Activated CD4-positive, alpha-beta T cell treated with anti-CD3 and anti-CD28 coated beads for 24 hours (primary cell): Measurements from ENCODE around the gene PDE6D.
"Not testable (repeated sequence)": the region's sequence is repeated elsewhere in the genome, so short reads cannot be mapped to it uniquely, and the experiment has no call there.

ENCODE experiments used
- DNase-seq, 2 donors: peaks; one replicate each; pipeline ENCODE4 v3.0.0-alpha.2; 2020; ENCODE audit warnings: low read depth in 2 of 2

Gene PDE6D

DNA sequence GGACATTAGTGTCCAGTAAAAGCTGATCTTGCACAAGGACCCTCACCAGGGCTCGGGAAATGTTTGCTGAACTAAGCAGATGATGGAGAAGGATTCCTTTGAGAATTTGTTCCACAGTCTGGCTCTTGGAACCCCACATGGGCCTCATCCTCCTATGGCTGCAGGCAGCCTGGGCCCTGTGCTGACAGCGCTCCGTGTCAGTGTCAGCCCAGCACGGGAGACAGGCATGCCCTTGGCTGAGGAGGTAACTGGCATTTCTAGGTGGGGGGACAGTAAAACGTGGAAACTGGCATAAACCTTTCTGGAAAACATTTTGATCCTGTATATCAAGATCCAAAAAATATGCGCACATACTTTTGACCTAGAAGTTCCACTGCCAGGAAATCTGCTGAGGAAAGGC is 62.3 kb downstream of the PDE6D start:
- no peak for DNase-seq

DNA sequence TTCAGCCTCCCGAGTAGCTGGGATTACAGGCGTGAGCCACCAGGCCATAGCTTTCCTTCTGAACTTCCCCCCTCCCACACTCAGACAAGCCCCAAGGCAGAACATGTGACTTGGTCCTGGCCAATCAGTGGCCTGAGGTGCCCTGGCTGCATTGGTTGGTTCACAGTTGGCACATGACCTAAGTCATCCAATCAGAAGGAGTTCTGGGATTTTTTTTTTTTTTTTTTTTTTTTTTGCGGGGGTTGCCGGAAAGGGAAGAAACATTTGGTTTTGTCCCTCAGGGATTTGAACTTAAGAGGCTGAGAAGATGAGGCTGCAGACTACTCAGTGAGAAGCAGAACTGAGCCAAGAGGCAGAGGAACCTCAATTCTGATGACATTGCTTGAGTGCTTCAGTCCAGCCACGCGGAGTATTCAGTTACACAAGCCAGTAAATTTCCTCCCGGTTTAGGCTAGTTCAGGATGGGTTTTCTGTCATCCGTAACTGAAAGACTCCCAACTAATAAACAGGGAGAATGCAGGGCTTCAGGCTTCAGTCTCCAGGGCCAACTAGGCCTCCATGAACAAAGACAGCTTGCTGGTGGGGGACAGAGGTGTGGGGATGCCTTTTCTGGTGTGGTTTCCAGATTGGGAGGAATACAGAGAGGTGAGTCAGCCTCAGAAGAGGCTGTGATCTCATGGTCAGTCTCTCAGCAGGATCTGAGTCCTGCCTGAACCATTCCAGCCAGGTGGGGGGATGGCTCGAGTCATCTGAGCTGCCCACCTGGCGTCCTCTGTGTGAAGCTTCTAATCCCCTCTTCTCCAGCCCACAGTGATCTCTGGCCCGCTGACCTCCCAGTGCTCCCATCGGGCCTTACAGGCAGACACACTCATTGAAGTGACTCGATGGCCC is 63.6 kb downstream of the PDE6D start:
- no peak for DNase-seq

DNA sequence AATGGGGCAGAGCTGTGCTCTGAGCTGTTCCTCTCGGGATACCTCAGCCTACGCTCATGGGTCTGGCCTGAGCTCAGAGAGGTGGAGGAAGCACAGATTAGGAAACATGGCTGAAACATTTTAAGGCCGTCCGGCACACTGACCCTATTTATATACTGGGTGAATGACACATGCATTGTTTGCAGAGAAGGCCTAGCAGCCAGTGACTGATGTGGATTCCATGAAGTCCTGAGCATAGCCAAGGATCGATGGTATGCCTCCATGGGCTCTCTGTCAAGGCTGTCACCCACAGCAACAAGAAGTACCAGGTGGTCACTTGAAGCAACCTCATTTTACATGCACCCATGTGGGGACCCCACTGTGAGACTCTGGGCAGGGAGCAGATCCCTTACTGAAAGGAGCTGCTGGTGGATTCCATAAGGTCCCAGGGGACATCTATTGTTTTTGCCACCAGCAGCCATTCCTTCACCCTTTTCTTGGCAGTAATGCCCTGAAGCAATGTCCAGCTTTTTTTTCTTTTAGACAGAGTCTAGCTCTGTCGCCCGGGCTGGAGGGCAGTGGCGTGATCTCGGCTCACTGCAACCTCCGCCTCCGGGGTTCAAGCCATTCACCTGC is 64.3 kb downstream of the PDE6D start:
- DNase-seq, result no peak

DNA sequence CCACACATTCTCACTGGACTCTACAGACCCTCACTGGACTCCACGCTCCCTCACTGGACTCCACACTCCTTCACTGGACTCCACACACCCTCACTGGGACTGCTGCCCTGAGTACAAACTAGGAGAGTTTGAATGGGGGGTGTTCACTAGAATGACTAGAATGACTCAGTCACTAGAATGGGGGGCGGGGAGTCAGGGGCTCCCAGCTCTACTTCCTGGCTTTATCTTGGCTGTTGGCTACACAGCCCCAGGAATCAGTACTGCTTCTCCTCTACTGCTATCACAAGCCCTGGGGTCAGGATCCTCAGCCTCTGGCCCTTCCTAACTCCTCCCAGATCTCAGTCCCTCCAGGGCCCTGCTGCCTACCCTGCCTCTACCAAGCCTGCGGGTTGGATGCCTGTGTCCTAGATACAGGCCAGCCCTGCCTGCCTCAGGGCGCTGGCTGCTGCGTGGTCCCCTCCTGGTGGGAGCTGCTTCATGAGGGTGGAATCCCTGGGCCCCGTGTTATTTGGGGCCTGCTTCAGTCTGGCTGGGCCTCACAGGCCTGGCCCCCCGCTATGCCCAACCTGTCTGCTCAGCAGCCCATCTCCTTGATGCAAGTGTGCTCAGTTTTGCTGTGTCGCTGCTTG is 65.0 kb downstream of the PDE6D start:
- DNase-seq, result no peak

DNA sequence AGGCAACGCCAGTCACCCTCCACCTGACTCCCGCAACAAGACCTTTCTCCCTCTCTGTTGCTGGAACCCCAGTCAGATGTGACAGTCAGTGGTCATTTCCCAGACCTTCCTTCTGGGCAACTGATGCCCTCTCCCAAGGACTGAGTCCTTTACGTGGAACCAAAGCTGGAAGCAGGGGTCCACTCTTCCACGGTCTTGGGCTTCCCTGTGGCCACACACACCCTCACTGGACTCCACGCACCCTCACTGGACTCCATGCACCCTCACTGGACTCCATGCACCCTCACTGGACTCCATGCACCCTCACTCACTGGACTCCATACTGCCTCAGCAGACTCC is 65.6 kb downstream of the PDE6D start:
- DNase-seq, result no peak

DNA sequence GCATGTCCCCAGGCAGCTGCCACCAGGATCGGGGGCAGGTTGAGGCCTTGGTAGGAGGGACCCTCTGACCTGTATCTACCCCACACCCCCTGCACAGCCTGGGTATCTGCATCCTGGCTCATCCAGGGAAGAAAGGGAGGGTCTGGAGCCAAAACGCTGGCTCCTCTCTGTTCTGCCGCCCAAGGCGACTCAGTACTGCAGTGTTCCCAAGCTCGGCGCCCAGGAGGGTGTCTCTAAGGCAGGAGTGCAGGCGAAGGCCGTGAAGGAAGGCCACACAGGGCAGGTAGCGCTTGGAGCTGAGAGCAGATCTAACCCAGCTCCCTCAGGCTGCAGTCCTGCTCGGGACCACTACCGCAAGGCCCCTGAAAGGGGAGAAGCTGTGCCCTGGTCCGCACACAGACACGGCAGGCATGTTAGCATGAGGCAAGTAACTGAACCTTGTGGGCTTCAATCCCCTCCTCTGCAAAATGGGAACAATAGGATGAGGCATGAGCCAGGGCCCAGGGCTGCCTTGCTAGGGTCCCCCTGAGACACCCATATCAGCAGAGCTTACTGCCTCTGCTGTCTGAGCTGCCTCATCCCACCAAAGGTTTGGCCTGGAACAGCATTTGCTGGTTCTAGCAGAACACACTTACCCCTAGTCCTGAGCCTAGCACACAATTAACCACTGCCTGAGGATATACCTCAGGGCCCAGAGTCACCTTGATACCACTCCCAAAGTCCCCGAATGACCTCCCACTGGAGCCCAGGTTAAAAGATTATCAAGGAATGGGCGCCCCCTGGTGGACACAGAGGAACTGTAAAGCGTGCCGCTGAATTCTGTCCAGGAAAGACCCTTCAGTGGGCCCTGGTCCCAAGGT is 66.2 kb downstream of the PDE6D start:
- DNase-seq, result peak; percentile 77 to 86

DNA sequence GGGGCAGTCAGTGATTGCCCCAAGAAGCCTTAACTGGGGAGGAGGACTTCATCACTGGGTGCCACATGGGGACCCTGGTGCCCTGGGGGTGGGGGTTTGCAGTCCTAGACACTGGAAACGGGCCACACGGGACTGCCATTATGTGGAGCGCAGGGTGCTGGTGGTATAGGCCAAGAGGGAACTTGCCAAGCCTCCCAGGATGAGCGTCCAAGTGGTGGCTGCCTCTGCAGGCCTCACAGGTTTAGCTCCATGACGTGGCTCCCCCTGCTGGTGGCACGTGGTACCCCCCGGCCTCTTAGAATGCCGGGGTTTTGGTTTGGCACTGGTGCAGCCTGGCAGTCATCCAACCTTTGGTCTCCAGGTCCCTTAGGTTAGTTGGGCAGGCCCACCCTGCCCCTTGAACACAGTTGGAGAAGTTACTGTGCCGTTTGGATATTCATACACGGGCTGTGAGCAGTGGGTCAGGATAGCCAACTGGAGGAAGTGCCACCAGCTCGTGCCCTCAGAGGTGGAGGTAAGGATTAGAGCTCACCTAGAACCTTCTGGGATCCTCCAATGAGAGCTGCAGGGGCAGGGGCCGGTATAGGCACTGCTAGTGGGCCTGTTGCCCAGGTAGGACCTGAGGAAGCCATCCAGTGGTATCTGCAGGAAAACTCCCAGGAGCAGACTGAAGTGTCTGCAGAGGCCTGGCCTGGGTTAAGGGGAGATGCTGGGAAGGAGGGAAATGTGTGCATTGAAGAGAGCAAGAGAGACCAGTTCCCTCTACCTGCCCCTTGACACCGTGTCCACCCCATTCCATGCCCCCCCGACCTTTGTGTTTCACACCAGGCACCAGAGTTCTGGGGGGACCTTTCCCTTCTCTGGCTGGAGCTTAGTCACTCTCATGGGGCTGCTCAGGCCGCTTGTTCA is 67.1 kb downstream of the PDE6D start:
- DNase-seq, result peak; percentile 89 to 91

DNA sequence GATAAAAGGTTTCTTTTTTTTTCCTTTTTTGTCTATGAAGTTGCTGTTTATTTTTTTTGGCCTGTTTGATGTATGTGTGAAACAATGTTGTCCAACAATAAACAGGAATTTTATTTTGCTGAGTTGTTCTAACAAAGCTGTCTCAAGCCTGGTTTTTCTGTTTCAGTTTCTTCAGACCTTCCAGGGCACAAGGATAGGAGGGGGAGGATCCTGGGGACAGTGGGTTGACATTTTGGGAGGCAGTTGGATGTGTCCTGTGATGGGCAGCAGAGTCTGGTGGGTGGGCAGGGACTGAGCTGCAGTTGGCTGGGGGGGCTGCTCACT is 67.7 kb downstream of the PDE6D start:
- DNase-seq, result not testable (repeated sequence)

DNA sequence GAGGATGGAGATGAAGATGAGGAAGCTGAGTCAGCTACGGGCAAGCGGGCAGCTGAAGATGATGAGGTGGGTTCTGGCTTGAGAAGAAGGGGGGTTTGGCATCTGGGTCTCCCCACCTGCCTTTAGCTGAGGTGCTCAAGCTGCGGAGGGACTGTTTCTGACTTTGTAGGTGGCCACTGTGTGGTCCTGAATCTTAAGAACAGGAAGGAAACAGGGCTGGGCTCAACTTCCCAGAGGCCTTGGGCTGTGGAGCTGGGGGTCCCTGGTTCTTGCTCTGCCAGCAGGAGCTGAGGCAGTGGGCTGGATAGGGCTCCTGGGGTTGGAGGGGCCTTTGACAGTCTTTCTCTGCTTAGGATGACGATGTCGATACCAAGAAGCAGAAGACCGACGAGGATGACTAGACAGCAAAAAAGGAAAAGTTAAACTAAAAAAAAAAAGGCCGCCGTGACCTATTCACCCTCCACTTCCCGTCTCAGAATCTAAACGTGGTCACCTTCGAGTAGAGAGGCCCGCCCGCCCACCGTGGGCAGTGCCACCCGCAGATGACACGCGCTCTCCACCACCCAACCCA is 68.5 kb downstream of the PDE6D start:
- peak in 1 of 2 donors; percentile 28 for DNase-seq

DNA sequence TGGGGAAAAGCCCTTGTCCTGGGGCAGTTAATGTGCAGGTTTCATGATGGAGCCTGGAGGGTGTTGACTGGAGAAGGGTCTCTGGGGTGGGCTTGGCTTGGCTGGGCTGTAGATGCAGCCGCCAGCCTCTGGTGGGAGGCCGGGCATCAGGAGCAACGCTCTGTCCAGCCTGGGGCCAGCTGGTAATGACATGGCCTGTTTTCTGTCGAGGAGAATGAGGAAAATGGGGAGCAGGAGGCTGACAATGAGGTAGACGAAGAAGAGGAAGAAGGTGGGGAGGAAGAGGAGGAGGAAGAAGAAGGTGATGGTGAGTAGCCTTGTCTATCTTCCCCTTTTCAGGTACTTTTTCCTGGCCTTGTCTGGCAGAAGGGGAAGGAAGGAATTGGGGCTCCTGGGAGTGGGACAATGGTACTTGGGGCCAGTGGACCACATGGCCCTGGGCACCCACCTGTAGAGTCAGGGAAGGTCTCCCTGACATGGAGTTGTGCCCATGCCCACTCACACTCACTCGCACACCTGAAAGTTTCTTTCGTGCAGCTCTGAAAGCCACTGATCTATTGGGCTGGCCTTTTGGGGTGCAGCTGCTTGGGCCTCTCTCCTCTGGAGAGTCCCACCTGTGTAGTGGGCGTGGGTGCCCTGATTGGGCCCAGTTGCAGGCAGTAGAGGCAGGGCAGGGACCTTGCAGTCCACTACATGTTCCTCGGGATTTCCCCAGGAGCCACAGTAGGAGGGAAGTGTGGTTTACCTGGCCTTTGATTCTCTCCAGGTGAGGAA is 69.2 kb downstream of the PDE6D start:
- DNase-seq, result no peak

DNA sequence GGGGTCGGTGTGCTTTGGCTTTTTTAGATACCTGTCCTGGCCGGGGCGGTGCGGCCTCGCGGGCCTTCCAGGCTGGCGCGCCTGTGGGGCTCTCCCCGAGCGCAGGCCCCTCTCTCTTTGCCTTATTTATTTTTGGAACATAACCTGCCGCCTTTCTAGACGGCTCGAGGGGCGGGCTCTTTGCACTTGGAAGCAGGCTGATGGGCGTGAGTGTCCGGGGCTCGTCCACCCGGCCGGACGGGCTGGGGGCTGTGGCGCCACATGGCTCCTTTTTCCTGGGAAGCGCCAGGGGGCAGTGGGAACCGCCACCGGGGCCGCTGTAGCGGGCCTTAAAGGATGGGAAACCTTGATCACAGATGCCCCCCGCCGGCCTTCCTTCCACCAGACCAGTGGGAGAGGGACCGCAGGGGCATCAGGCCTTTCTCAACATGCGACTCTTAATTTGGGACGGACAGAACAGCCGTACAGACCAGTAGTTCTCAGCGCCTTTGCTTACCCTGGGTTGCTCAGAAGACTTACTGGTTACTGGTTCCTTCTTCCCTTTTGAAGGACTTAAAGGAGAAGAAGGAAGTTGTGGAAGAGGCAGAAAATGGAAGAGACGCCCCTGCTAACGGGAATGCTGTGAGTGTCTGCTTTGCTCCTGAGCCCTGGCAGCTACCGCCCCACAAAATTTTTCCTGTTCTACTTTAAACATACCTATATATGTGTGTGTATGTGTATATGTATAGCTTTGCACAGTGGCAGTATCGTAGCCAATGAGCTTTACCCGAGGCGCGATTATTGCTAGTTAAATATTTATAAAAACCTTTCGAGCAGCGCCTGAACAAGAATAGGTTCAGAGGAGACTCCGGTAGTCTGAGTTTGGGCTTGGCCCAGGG is 70.0 kb downstream of the PDE6D start:
- DNase-seq, result no peak

DNA sequence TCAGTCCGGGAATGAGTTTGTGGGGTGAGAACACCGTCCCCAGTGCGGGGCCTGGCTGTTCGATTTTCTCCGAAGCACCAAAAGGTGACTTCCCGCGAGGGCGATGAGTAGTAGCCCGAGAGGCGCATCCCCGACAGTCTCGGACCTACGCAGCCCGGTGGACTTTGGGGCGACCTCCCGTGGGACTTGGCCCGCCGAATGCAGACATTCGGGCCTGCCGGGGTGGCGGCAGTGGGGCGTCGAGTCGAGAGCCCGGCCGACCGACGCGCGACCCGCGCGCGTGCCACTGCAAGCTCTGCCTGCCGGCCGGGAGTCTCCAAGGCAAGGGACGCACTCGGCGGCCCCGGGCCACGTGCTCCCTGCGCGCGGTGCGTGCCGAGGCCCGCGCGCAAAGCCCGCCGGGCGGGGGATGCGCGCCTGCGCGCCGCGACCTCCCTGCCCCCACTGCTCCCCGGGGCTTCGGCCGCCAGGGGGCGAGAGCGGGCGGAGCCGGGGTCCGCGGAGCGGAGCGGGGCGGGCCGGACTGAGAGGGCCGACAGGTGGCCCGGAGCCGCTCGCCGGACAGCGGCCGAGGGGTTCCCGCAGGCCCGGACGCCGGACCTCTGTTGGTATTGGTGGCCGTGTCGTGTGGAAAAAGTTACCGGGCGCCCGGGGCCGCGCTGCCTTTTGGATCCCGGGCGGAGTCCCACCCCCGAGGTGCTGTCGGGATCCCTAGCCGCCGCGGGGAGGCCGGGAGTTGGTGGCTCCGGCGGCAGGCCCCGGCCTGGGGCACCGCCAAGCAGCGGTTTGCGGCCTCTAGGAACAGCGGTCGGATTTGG is 70.9 kb downstream of the PDE6D start:
- DNase-seq, result peak; percentile 61 to 76

DNA sequence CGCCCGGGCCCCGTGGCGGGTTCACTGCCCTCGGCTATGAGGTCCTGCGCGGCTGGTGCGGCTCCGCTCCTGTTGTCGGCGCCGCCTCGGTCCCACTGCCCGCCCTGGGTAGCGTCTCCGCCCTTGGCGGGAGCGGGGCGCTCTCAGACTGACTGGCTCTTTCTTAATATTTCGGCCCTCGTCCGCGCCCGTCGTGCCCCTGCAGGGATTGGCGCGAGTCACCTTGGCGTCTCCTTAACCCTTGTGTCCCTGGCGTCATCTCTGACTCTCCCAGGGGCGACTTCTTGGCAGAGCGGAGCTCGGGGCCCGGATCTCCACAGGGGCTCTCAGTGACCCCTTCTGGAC is 71.5 kb downstream of the PDE6D start:
- DNase-seq, result peak in 1 of 2 donors; percentile 28

DNA sequence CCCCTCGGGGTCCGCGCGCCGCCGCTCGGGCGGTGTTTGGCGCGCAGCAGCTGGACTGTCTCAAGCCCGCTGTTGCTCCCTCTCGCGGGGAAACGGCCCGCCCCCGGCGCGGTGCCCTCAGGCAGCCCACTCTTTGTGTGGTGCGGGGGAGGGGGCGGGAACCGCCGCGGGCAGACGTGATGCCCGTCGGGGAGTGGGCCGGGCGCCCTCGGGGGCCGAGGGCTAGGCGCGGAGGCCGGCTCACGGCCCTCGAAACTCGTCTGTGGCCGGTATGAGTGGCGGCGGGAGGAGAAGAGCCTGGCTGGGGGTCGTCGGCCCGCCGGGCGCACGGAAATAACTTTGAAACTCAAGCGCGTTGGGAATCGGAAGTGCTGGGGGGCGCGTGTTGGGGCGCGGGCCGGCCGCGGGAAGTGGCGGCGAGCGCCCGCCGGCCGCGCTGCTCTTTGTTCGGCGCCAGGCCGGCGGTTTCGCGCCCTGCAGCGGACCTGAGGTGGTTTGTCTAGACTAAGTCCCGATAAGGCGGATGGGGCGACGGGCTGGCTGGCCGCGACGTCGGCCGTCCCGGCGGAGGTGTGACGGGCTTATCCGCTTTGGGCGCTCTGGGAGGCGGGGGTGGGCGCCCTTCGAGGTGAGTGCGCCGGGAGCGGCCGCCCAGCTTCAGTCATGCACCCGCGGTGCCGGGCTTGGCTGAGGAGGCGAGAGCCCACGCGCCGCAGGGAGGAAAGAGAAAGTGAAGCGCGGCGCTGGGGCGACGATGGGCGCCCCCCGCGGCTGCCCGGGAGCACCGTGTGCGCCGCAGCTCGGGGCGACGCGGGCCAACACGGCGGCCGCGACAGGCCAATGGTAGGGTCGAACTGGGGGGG is 72.1 kb downstream of the PDE6D start:
- peak; percentile 26 to 31 for DNase-seq

DNA sequence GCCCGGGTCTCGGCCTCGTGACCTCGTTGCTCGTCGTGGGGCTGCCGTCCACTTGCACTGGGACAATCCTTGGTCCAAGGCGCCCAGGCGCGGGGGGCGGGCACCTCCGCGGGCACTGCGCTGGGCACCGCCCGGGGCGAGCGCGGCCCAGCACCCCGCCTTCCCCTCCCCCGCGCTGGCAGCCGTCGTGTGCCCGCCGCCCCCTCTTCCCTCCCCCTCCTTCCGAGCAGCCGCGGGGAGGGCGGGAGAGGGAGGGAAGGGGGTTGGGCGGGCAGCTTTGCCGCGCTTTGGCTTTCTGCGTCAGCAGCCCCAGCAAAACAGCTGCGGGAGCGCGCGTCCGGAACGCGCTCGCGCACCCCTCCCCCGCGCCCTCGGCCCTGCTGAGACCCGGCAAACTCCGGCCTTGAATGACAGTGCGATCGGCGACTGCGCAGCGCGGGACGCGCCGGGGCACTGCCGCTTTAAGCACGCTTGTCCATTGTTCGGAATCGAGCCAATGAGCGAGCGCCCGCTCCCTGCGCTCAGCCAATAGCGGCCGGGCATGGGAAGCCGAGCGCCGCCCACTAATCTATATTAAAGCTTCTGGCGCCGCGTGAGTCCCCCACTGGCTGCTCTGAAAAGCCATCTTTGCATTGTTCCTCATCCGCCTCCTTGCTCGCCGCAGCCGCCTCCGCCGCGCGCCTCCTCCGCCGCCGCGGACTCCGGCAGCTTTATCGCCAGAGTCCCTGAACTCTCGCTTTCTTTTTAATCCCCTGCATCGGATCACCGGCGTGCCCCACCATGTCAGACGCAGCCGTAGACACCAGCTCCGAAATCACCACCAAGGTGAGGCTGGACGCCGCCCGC is 72.9 kb downstream of the PDE6D start, which contains the start of gene PTMA:
Gene PTMA, plus strand, starts transcription at position 599 of the 846 bp plus-strand sequence. Its CDS starts 182 bp downstream, at position 781.
- DNase-seq, result peak; percentile 97

DNA sequence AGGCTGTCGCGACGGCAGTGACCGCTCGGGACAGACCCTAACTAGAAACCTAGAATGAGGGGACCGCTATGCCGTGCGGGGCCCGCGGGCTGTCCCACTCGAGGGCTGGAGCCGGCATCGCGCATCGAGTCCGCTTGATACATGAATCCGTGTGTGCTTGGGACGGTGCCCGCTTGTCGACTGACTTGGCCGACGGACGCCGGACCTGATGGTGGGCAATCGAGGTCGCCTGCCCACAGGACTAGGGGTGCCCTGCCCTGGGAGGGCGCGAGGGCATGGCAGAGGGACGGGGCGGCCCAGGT is 73.5 kb downstream of the PDE6D start:
- peak in 1 of 2 donors; percentile 39 for DNase-seq
